BLaER1 (cell line): Measurements from ENCODE around the gene ATG12.
"Not testable (repeated sequence)": the region's sequence is repeated elsewhere in the genome, so short reads cannot be mapped to it uniquely, and the experiment has no call there.

Source experiments
- H3K27ac ChIP-seq: shearing (Covaris generic); formaldehyde crosslinking; 2 replicates; pipeline ENCODE4 v1.8.1; 2022
- H3K27me3 ChIP-seq: shearing (Covaris generic); formaldehyde crosslinking; 2 replicates; pipeline ENCODE4 v1.8.1; 2022
- H3K36me3 ChIP-seq: shearing (Covaris generic); formaldehyde crosslinking; 2 replicates; pipeline ENCODE4 v1.8.1; 2022
- H3K4me1 ChIP-seq: shearing (Covaris generic); formaldehyde crosslinking; 2 replicates; pipeline ENCODE4 v1.8.1; 2022
- H3K4me2 ChIP-seq: shearing (Covaris generic); formaldehyde crosslinking; 2 replicates; pipeline ENCODE4 v1.8.1; 2022
- H3K4me3 ChIP-seq: shearing (Covaris generic); formaldehyde crosslinking; 2 replicates; pipeline ENCODE4 v1.8.1; 2022
- H3K9ac ChIP-seq: shearing (Covaris generic); formaldehyde crosslinking; 2 replicates; pipeline ENCODE4 v1.8.1; 2022
- H3K9me3 ChIP-seq: shearing (Covaris generic); formaldehyde crosslinking; 2 replicates; pipeline ENCODE4 v1.8.1; 2022
- H4K20me1 ChIP-seq: shearing (Covaris generic); formaldehyde crosslinking; 2 replicates; pipeline ENCODE4 v1.8.1; 2022
- Cebpa-rat ChIP-seq: shearing (Covaris generic); IDR thresholded peaks from 2 replicates; pipeline ENCODE4 v1.8.1; 2022

ATG12 gene

DNA sequence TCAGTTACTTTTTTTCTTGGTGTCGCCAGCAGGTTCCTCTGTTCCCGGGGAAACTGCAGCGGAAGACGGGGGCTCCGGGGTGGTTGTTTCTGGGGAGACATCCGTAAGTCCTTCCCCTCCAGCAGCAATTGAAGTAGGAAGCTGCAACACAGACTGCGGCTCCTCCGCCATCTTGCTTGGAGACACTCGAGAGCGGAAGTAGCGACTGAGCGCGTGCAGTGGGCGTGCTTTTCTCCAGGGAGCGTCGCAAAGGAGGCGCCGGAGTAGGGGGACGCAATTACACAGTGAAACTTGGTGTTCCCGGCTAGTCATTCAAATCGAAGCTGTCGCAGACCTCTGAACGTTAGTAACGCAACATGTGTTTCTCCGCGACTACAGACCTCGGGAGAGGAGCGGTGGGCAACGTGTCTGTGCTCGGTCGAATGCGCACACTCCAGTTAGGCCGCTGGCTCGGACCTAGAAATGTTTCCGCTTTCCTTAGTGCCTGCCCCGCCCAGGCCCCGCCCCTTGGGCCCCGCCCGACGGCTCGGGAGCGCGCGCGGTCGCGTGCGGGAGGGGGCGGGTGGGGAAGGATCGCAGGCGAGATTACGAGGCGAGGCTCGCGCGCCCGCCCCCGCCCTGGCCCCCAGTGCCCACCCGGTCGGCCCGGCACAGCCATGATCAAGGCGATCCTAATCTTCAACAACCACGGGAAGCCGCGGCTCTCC is at the start of gene ATG12, which contains the start of gene AP3S1:
TSS of gene ATG12 (minus strand) at position 184 of the 707 bp plus-strand sequence. CDS start at position 171, 13 bp downstream.
TSS of gene AP3S1 (plus strand) at position 554 of the 707 bp plus-strand sequence. CDS start at position 657, 103 bp downstream.
- no peak for TF ChIP-seq Cebpa-rat
- Histone ChIP-seq H3K36me3 (peaks cover 11% of the 10 kb centered on the region), H3K4me2 (peak within 1 kb of the TSS; percentile 86), H3K27me3 (no peaks in the 10 kb centered on the region), H3K27ac (peak within 1 kb of the TSS; percentile 85), H3K4me3 (peak within 1 kb of the TSS; percentile 85), H4K20me1 (peaks cover 84% of the 10 kb centered on the region), H3K9me3 (no peaks in the 10 kb centered on the region), H3K9ac (peak within 1 kb of the TSS; percentile 89), H3K4me1 (peaks cover 51% of the 10 kb centered on the region)

DNA sequence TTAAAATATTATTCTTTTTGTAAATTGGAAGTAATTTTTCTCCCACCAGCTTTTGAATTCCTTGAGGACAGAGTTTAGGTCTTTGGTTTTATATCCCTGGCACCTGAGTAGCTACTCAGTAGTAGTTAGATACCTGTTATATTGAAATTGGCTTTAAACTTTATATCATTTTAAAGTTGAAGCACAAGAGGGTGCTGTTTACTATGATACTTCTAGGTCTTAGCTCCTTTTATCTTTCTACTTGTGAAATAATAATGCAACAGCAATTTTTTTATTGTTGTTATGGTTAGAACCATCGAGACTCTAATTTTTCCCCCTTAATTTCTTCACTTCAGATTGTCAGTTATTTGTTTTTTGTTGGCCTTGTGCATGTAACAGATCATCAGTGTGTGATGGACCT is 46.7 kb upstream of the ATG12 start:
- Histone ChIP-seq H3K4me2 (no peak overlapping the region), H3K9me3 (no peaks in the 10 kb centered on the region), H3K4me3 (no peak overlapping the region), H3K9ac (no peak overlapping the region), H3K27me3 (no peaks in the 10 kb centered on the region), H4K20me1 (no peaks in the 10 kb centered on the region), H3K4me1 (no peaks in the 10 kb centered on the region), H3K27ac (no peak overlapping the region), H3K36me3 (peaks cover 21% of the 10 kb centered on the region)
- TF ChIP-seq Cebpa-rat: no peak

DNA sequence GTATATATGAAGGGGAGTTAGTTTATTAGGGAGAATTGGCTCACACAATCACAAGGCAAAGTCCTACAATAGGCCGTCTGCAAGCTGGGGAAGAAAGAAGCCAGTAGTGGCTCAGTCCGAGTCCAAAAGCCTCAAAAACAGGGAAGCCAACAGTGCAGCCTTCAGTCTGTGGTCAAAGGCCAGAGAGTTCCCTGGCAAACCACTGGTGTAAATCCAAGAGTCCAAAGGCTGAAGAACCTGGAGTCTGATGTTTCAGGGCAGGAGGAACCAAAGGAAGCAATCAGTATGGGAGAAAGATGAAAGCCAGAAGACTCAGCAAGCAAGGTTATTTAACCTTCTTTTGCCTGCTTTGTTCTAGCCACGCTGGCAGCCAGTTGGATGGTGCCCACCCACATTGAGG is 43.8 kb upstream of the ATG12 start:
- H4K20me1 ChIP-seq, H3K27ac ChIP-seq, H3K4me2 ChIP-seq, H3K9ac ChIP-seq, H3K4me3 ChIP-seq, H3K9me3 ChIP-seq, H3K4me1 ChIP-seq, H3K27me3 ChIP-seq: not testable (repeated sequence)
- H3K36me3 ChIP-seq: peaks cover 21% of the 10 kb centered on the region

DNA sequence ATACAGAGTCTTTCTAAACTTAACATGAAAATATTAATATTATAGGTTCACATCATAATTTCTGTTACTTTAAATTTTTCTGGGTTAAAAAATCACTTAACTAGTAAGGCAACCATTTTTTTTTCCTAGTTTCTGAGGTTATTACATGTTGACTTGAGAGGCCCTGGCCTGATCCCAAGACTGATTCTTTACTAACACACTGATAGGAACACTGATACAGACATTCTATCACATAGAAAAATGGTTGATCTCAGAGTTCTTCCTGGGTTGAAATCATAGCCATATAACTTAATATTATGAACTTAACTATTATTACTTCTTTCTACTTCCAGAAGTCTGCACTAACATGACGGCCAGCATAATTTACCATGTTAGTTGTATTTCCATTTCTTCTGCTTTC is 43.3 kb upstream of the ATG12 start:
- Histone ChIP-seq H3K27ac (no peak overlapping the region), H3K4me3 (no peak overlapping the region), H3K4me1 (no peaks in the 10 kb centered on the region), H3K9ac (no peak overlapping the region), H3K36me3 (peaks cover 21% of the 10 kb centered on the region), H3K27me3 (no peaks in the 10 kb centered on the region), H3K9me3 (no peaks in the 10 kb centered on the region; the same call in 1 of the 2 replicates), H3K4me2 (no peak overlapping the region), H4K20me1 (no peaks in the 10 kb centered on the region)
- TF ChIP-seq Cebpa-rat: no peak

DNA sequence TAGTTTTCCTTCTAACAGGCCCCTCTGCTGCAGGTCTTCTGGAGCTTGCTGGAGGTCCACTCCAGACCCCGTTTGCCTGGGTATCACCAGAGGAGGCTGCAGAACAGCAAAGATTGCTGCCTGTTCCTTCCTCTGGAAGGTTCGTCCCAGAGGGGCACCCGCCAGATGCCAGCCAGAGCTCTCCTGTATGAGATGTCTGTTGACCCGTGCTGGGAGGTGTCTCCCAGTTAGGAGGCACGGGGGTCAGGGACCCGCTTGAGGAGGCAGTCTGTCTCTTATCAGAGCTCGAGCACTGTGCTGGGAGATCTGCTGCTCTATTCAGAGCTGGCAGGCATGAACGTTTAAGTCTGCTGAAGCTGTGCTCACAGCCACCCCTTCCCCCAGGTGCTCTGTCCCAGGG is 41.1 kb upstream of the ATG12 start:
- H3K9me3 ChIP-seq, H3K9ac ChIP-seq, H3K4me2 ChIP-seq, H3K27ac ChIP-seq, H3K4me3 ChIP-seq, H3K4me1 ChIP-seq, H3K27me3 ChIP-seq, H4K20me1 ChIP-seq: not testable (repeated sequence)
- H3K36me3 ChIP-seq: peaks cover 24% of the 10 kb centered on the region

DNA sequence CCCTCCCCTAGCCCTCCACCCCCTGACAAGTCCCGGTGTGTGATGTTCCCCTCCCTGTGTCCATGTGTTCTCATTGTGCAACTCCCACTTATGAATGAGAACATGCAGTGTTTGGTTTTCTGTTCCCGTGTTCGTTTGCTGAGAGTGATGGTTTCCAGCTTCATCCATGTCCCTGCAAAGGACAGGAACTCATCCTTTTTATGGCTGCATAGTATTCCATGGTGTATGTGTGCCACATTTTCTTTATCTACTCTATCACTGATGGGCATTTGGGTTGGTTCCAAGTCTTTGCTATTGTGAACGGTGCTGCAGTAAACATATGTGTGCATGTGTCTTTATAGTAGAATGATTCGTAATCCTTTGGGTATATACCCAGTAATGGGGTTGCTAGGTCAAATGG is 36.0 kb upstream of the ATG12 start:
- not testable (repeated sequence) for H4K20me1 ChIP-seq, H3K27me3 ChIP-seq, H3K4me2 ChIP-seq, H3K9ac ChIP-seq, H3K9me3 ChIP-seq, H3K4me1 ChIP-seq, H3K4me3 ChIP-seq, H3K27ac ChIP-seq
- H3K36me3 ChIP-seq: peaks cover 16% of the 10 kb centered on the region

DNA sequence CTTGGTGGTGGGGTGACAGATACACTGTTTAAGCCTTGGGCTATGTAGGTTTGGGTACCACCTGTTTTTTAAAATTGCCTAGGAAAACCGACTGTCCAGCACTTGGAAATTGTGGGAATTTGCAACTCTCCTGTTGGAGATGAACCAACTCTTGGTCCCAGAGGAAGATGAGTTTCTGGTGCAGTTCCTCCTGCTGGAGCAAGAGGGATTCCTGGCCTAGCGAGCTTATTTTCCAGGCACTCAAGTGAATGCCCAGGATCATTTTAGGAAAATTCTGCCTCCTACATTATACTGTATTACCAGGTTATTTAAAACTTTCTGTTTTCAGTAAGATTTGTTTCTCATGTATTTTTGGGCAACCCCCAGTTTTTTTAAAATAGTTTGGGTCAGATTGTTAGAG is 34.1 kb upstream of the ATG12 start:
- no peak overlapping the region for H3K9ac ChIP-seq
- peaks cover 6% of the 10 kb centered on the region for H3K9me3 ChIP-seq
- no peaks in the 10 kb centered on the region for H3K4me1 ChIP-seq
- H3K4me2 ChIP-seq: no peak overlapping the region
- H3K27me3 ChIP-seq: no peaks in the 10 kb centered on the region
- no peak for TF ChIP-seq Cebpa-rat
- no peak overlapping the region for H3K27ac ChIP-seq
- peaks cover 28% of the 10 kb centered on the region for H3K36me3 ChIP-seq
- H4K20me1 ChIP-seq: no peaks in the 10 kb centered on the region
- no peak overlapping the region for H3K4me3 ChIP-seq

DNA sequence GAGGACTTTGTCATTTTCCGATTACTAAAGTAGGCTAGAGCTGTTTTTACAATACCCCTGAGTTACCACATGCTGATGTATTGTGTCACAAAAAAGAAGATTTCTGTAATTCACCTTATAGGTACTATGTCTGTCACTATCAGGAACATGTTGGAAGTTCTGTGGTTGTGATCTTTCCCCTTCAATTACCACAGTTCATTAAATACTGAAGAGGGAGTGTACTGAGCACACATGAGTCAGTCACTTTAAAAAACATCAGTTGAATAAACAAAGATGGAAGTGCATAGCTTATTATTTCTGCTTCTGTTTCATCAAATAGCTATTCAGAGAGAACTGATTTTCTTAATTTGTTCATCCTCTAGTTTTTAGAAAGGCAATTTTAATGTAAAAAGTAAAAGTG is 32.0 kb upstream of the ATG12 start:
- Histone ChIP-seq H3K4me1 (no peaks in the 10 kb centered on the region), H3K27ac (no peak overlapping the region), H3K9me3 (peaks cover 6% of the 10 kb centered on the region), H3K27me3 (no peaks in the 10 kb centered on the region), H4K20me1 (no peaks in the 10 kb centered on the region), H3K4me2 (no peak overlapping the region), H3K36me3 (peaks cover 39% of the 10 kb centered on the region), H3K9ac (no peak overlapping the region), H3K4me3 (no peak overlapping the region)
- no peak for TF ChIP-seq Cebpa-rat

DNA sequence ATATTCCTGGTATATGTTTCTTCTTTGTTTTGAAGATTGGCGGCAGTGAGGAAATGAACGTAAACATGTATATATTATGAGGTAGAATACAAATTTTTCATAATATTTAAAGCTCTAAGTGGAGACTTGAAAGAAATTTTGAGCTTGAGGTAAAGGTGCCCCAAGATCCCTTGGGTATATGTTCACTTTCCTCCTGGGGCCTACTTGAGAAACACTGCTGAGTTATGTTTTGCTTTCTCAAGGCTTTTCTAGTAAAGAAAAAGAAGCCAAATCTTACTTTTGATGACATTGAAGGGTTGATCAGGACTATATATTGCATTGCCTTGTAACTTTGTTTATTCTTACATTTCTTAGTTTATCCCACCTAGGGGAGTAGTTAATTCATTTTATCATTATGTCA is 31.1 kb upstream of the ATG12 start:
- H3K36me3 ChIP-seq: peaks cover 36% of the 10 kb centered on the region
- H3K4me2 ChIP-seq: no peak overlapping the region
- H4K20me1 ChIP-seq: no peaks in the 10 kb centered on the region
- no peak overlapping the region for H3K27ac ChIP-seq
- no peak overlapping the region for H3K4me3 ChIP-seq
- no peaks in the 10 kb centered on the region for H3K4me1 ChIP-seq
- H3K27me3 ChIP-seq: no peaks in the 10 kb centered on the region
- H3K9ac ChIP-seq: no peak overlapping the region
- H3K9me3 ChIP-seq: peaks cover 4% of the 10 kb centered on the region
- TF ChIP-seq Cebpa-rat: no peak

DNA sequence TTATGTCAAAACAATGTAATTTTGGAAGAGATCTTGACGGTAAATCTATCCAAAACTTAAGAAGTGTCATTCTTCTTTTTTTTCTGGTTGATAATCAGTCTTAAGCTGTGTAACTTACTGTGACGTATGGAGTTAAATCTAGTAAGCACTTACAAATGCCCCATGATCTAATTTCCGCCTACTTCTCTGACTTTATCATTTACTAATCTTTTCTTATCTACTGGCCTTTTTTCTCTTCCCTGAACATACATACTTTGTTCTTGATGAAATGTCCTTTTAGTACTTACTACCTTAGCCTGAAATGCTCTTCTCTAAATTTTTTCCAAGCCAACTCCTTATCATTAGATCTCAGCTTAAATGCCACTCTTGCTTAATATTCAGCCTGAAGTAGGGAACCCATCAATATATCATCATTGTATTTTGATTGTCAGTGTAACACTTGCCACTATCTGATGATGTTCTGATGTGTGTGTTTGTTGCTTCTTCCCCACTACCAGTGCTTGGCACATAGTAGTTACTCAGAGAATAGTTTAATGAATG is 28.0 kb upstream of the ATG12 start:
- no peak overlapping the region for H3K4me2 ChIP-seq
- H3K27me3 ChIP-seq: no peaks in the 10 kb centered on the region
- H3K9ac ChIP-seq: no peak overlapping the region
- TF ChIP-seq Cebpa-rat: no peak
- H3K4me1 ChIP-seq: no peaks in the 10 kb centered on the region
- H3K9me3 ChIP-seq: no peaks in the 10 kb centered on the region
- H4K20me1 ChIP-seq: peaks cover 10% of the 10 kb centered on the region; the same call in 1 of the 2 replicates
- H3K27ac ChIP-seq: no peak overlapping the region
- peaks cover 27% of the 10 kb centered on the region for H3K36me3 ChIP-seq
- H3K4me3 ChIP-seq: no peak overlapping the region
